H9 (cell line): ENCODE measurements around the gene PRKRA. TPM values are rescaled to one million over a fixed set of nuclear protein-coding genes. Genes with fewer than 3 reads are reported as not detected.

Experiments used
- DNase-seq: peaks from one replicate; pipeline ENCODE4 v3.0.0-alpha.2; 2017
- H2AFZ ChIP-seq: one replicate; pipeline ENCODE4 v1.6.1; 2013; ENCODE audit warnings: mild to moderate bottlenecking, low read length, control low read depth, moderate library complexity
- H2AK5ac ChIP-seq: 2 replicates; pipeline ENCODE4 v1.6.1; 2013; ENCODE audit warnings: low read length, control low read depth, mixed read lengths; ENCODE audit not compliant: insufficient read length
- H2BK120ac ChIP-seq: one replicate; pipeline ENCODE4 v1.6.1; 2013; ENCODE audit warnings: low read depth, mild to moderate bottlenecking, low read length, control low read depth, inconsistent platforms; ENCODE audit not compliant: poor library complexity, severe bottlenecking
- H2BK12ac ChIP-seq: 2 replicates; pipeline ENCODE4 v1.6.1; 2013; ENCODE audit warnings: low read length, control low read depth, mixed read lengths, low read depth; ENCODE audit not compliant: insufficient read length
- H2BK15ac ChIP-seq: 2 replicates; pipeline ENCODE4 v1.6.1; 2013; ENCODE audit warnings: low read depth, low read length, control low read depth
- H2BK20ac ChIP-seq: one replicate; pipeline ENCODE4 v1.6.1; 2013; ENCODE audit warnings: low read depth, mild to moderate bottlenecking, low read length, control low read depth, inconsistent platforms; ENCODE audit not compliant: poor library complexity, severe bottlenecking
- H2BK5ac ChIP-seq: 2 replicates; pipeline ENCODE4 v1.6.1; 2013; ENCODE audit warnings: low read length, control low read depth, mixed read lengths; ENCODE audit not compliant: insufficient read length
- H3K14ac ChIP-seq: 2 replicates; pipeline ENCODE4 v1.6.1; 2013; ENCODE audit warnings: low read length, control low read depth; ENCODE audit not compliant: insufficient read depth
- H3K18ac ChIP-seq: 2 replicates; pipeline ENCODE4 v1.6.1; 2013; ENCODE audit warnings: low read depth, mild to moderate bottlenecking, mixed read lengths, low read length, control low read depth; ENCODE audit not compliant: insufficient read length
- H3K23ac ChIP-seq: 2 replicates; pipeline ENCODE4 v1.6.1; 2013; ENCODE audit warnings: low read length, control low read depth, mixed read lengths, low read depth; ENCODE audit not compliant: insufficient read length
- H3K23me2 ChIP-seq: 2 replicates; pipeline ENCODE4 v1.6.1; 2013; ENCODE audit warnings: low read depth, mild to moderate bottlenecking, mixed read lengths, low read length, control low read depth; ENCODE audit not compliant: insufficient read length, poor library complexity, severe bottlenecking
- H3K27ac ChIP-seq: 2 replicates; pipeline ENCODE4 v1.5.1; 2013; ENCODE audit warnings: low read length, control low read depth, mixed read lengths, low read depth; ENCODE audit not compliant: insufficient read length
- H3K27me3 ChIP-seq: 2 replicates; pipeline ENCODE4 v1.6.1; 2013; ENCODE audit warnings: low read length, control low read depth, inconsistent platforms; ENCODE audit not compliant: insufficient read depth
- H3K4ac ChIP-seq: 2 replicates; pipeline ENCODE4 v1.6.1; 2013; ENCODE audit warnings: low read depth, mild to moderate bottlenecking, control low read depth, inconsistent platforms, low read length, moderate library complexity
- H3K4me1 ChIP-seq: 2 replicates; pipeline ENCODE4 v1.6.1; 2013; ENCODE audit warnings: low read length, control low read depth, inconsistent platforms; ENCODE audit not compliant: insufficient read depth
- H3K4me2 ChIP-seq: 2 replicates; pipeline ENCODE4 v1.6.1; 2013; ENCODE audit warnings: low read length, control low read depth, mixed read lengths; ENCODE audit not compliant: insufficient read length, insufficient read depth
- H3K56ac ChIP-seq: 2 replicates; pipeline ENCODE4 v1.6.1; 2013; ENCODE audit warnings: low read depth, mild to moderate bottlenecking, mixed read lengths, low read length, control low read depth; ENCODE audit not compliant: insufficient read length
- H3K79me1 ChIP-seq: 2 replicates; pipeline ENCODE4 v1.6.1; 2013; ENCODE audit warnings: low read depth, mild to moderate bottlenecking, moderate library complexity, low read length, control low read depth, inconsistent platforms; ENCODE audit not compliant: insufficient read depth, poor library complexity, severe bottlenecking
- H3K79me2 ChIP-seq: 2 replicates; pipeline ENCODE4 v1.6.1; 2013; ENCODE audit warnings: low read length, control low read depth, inconsistent platforms; ENCODE audit not compliant: insufficient read depth
- H3K9ac ChIP-seq: 2 replicates; pipeline ENCODE4 v1.6.1; 2013; ENCODE audit warnings: low read length, control low read depth, mixed read lengths; ENCODE audit not compliant: insufficient read length; ENCODE audit errors: extremely low read depth
- H3K9me3 ChIP-seq: one replicate; pipeline ENCODE4 v1.6.1; 2013; ENCODE audit warnings: low read depth, low read length, inconsistent platforms; ENCODE audit not compliant: control insufficient read depth
- H3T11ph ChIP-seq: one replicate; pipeline ENCODE4 v1.6.1; 2013; ENCODE audit warnings: mild to moderate bottlenecking, low read length, control low read depth, inconsistent platforms
- H4K20me1 ChIP-seq: one replicate; pipeline ENCODE4 v1.6.1; 2013; ENCODE audit not compliant: control insufficient read depth, insufficient read length, insufficient read depth
- H4K5ac ChIP-seq: 2 replicates; pipeline ENCODE4 v1.6.1; 2013; ENCODE audit warnings: low read depth, mild to moderate bottlenecking, mixed read lengths, low read length, control low read depth; ENCODE audit not compliant: insufficient read length
- H4K8ac ChIP-seq: replicated peaks from 2 replicates; pipeline ENCODE4 v1.6.1; 2013; ENCODE audit warnings: low read length, control low read depth, mixed read lengths, low read depth; ENCODE audit not compliant: insufficient read length
- H4K91ac ChIP-seq: 2 replicates; pipeline ENCODE4 v1.6.1; 2013; ENCODE audit warnings: low read depth, mild to moderate bottlenecking, moderate library complexity, mixed read lengths, low read length, control low read depth; ENCODE audit not compliant: insufficient read length
- H3K27ac Mint-ChIP-seq, 3 experiments: 2 replicates in 2 of 3; 3 replicates in 1 of 3; pipeline ENCODE4 v1.8.0; 2020 to 2021; ENCODE audit warnings: mixed read lengths in 3 of 3, mild to moderate bottlenecking in 1 of 3, moderate library complexity in 1 of 3
- H3K27me3 Mint-ChIP-seq: 2 replicates; pipeline ENCODE4 v1.8.0; 2021; ENCODE audit warnings: low read depth, mild to moderate bottlenecking, moderate library complexity, mixed read lengths
- H3K36me3 Mint-ChIP-seq, 3 experiments: 2 replicates in 2 of 3; 3 replicates in 1 of 3; pipeline ENCODE4 v1.8.0; 2020 to 2021; ENCODE audit warnings: low read depth in 3 of 3, mixed read lengths in 3 of 3; ENCODE audit not compliant: insufficient read depth in 1 of 3
- H3K4me1 Mint-ChIP-seq, 2 experiments: 2 replicates each; pipeline ENCODE4 v1.8.0; 2020; ENCODE audit warnings: mixed read lengths in 2 of 2
- H3K4me3 Mint-ChIP-seq, 2 experiments: 2 replicates in 1 of 2; 3 replicates in 1 of 2; pipeline ENCODE4 v1.8.0; 2020 to 2021; ENCODE audit warnings: mild to moderate bottlenecking in 2 of 2, mixed read lengths in 2 of 2, moderate library complexity in 1 of 2
- H3K9me3 Mint-ChIP-seq, 2 experiments: 2 replicates in 1 of 2; 3 replicates in 1 of 2; pipeline ENCODE4 v1.8.0; 2020; ENCODE audit warnings: mild to moderate bottlenecking in 2 of 2, mixed read lengths in 2 of 2, moderate library complexity in 1 of 2
- CTCF ChIP-seq: fragments of 200-600 bp; sonication (generic); conservative IDR thresholded peaks from 3 replicates; pipeline ENCODE4 v1.8.0; 2021; ENCODE audit warnings: antibody characterized with exemption, mild to moderate bottlenecking
- WGBS: extraction: QIAGEN DNeasy Blood & Tissue Kit; methylation state at CpG from one replicate; pipeline ENCODE4 v1.1.7; 2013; ENCODE audit warnings: missing lambda C conversion rate, low lambda C conversion rate, mixed read lengths; ENCODE audit not compliant: insufficient read length; ENCODE audit errors: extremely low coverage; 5-methylcytosine and 5-hydroxymethylcytosine counted together
- total RNA-seq: library from RNA; stranded (reverse); gene quantifications from 2 replicates; pipeline ENCODE4 v1.2.1, GENCODE V29; 2021

Gene PRKRA
- total RNA-seq, 1 experiment from 2014 or later = 61.5 TPM

GRCh38 chr2:178383718-178384117, 67.3 kb downstream of the PRKRA start:
- Histone ChIP-seq H3K4me2 (no peak overlapping the region), H2AK5ac (no peak overlapping the region), H3T11ph (no peak overlapping the region), H4K20me1 (no peaks in the 10 kb centered on the region), H2BK12ac (no peak overlapping the region), H3K9ac (no peak overlapping the region), H3K27ac (no peak overlapping the region), H2BK20ac (no peak overlapping the region), H3K23ac (no peak overlapping the region), H3K27me3 (no peaks in the 10 kb centered on the region), H2BK15ac (no peak overlapping the region), H2AFZ (no peak overlapping the region), H4K5ac (no peak overlapping the region), H3K79me2 (no peaks in the 10 kb centered on the region), H4K91ac (no peak overlapping the region), H3K23me2 (no peaks in the 10 kb centered on the region), H2BK5ac (no peak overlapping the region), H3K4me1 (no peaks in the 10 kb centered on the region), H3K4ac (no peak overlapping the region), H3K9me3 (no peaks in the 10 kb centered on the region), H3K56ac (no peak overlapping the region), H3K79me1 (no peaks in the 10 kb centered on the region), H4K8ac (no peak overlapping the region), H3K14ac (no peak overlapping the region), H3K18ac (no peak overlapping the region), H2BK120ac (no peak overlapping the region)
- H3K36me3 Mint-ChIP-seq = no peaks in the 10 kb centered on the region
- no peak for TF ChIP-seq CTCF
- H3K27ac Mint-ChIP-seq = peak overlapping the region in 1 of 3 experiments; percentile 1; a peak in 1 of 7 replicates
- no peak for DNase-seq
- no peak overlapping the region for H3K4me3 Mint-ChIP-seq
- no CpG with 5 or more reads among the region's 5 CpGs for WGBS
- H3K4me1 Mint-ChIP-seq = peaks cover 7 to 14% of the 10 kb centered on the region in 2 experiments
- H3K9me3 Mint-ChIP-seq = no peaks in the 10 kb centered on the region
- no peaks in the 10 kb centered on the region for H3K27me3 Mint-ChIP-seq

Other genes with a start within 250 kb of the PRKRA start
- gene PJVK, start 203 bp upstream of the PRKRA start, total RNA-seq = 4.0 and 4.7 TPM in 2 replicates
- 4.5 and 4.8 TPM in 2 replicates for gene FKBP7, start 27.4 kb upstream of the PRKRA start, total RNA-seq
- gene PLEKHA3, start 29.3 kb upstream of the PRKRA start, total RNA-seq = 23.5 and 25.9 TPM in 2 replicates